Epithelial cell of proximal tubule (primary cell): Measurements from ENCODE around the gene TREM2. TPM values are rescaled to one million over a fixed set of nuclear protein-coding genes. Genes with fewer than 3 reads are reported as not detected.

Experiments
- DNase-seq: peaks from one replicate; pipeline ENCODE4 v3.0.0-alpha.2; 2011; ENCODE audit warnings: low read depth
- H3K4me3 ChIP-seq: 2 replicates; pipeline ENCODE4 v1.5.1; 2011; ENCODE audit warnings: low read depth, mild to moderate bottlenecking, low read length
- total RNA-seq: library from RNA; depleted of rRNA; stranded (reverse); fragments of >200 nt; gene quantifications from 2 replicates; pipeline ENCODE4 v1.2.3, GENCODE V29; 2015
- TF ChIP-seq, protein P1 (sequence below): conservative IDR thresholded peaks from 2 replicates; pipeline ENCODE4 v1.5.1; 2012; ENCODE audit warnings: low read depth, mild to moderate bottlenecking, low read length

TREM2 gene
- total RNA-seq, 1 donor from 2014 or later = not detected

DNA sequence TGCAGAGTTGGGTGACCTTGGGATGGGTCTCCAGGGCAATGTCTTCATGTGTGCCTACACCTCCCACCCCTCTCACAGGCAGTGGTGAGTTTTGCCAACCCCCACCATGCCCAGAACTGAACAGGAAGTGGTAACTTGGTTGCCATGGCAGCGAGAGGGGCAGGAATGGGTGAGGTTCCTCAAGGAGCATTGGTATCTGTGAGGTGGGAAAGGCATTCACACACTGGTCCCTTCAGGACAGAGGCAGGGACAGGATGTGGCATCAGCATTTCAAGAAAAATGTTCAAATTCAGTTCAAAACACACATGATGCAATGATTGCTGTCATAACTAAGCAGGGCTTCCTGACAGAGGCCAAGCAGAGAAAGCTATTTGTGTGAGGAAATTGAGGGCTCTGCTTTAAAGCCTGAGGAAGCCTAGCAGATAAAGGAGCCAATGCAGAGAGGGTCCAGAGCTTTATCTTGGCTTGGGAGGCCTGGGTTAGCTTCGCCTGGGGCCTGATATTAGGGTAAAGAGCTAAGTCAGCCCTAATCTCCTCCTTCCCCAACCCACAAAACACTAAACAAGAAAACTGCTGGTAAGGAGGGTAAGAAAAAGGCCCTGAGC lies 37.5 kb upstream of the TREM2 start:
- no peak for DNase-seq
- TF ChIP-seq, protein P1, sequence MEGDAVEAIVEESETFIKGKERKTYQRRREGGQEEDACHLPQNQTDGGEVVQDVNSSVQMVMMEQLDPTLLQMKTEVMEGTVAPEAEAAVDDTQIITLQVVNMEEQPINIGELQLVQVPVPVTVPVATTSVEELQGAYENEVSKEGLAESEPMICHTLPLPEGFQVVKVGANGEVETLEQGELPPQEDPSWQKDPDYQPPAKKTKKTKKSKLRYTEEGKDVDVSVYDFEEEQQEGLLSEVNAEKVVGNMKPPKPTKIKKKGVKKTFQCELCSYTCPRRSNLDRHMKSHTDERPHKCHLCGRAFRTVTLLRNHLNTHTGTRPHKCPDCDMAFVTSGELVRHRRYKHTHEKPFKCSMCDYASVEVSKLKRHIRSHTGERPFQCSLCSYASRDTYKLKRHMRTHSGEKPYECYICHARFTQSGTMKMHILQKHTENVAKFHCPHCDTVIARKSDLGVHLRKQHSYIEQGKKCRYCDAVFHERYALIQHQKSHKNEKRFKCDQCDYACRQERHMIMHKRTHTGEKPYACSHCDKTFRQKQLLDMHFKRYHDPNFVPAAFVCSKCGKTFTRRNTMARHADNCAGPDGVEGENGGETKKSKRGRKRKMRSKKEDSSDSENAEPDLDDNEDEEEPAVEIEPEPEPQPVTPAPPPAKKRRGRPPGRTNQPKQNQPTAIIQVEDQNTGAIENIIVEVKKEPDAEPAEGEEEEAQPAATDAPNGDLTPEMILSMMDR = no peak
- no peak overlapping the region for H3K4me3 ChIP-seq

DNA sequence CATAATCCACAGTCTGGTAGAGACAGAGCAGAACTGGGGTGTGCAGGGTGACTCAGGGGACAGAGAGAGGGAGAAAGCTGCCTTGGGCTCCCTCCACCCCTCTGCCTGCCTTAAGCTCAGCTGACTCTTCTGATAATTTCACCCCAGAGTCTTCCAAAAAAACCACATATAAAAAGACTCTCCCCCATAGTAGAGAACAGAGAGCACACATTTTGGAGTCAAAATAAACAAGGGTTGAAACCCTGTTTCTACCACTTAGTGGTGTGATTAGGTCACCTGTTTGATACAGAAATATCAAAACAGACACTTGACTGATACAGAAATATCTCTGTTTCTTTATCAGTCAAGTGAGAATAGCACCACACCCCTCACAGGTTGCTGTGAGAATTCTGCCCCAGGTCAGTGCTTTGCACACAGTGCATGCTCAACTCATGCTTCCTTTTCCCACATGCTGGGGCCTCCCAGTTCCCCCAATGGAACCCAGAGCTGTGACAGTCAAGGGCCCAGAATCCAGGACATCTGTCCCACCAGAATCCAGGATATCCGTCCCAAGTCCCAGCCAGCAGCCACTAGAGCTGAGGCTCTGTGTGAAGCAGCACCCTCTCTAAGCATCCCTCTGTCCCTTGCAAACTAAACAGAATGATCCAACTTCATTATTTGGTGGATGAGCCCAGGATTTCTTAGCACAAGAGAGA lies 36.8 kb upstream of the TREM2 start:
- DNase-seq = no peak
- TF ChIP-seq, protein P1 = no peak
- no peak overlapping the region for H3K4me3 ChIP-seq

DNA sequence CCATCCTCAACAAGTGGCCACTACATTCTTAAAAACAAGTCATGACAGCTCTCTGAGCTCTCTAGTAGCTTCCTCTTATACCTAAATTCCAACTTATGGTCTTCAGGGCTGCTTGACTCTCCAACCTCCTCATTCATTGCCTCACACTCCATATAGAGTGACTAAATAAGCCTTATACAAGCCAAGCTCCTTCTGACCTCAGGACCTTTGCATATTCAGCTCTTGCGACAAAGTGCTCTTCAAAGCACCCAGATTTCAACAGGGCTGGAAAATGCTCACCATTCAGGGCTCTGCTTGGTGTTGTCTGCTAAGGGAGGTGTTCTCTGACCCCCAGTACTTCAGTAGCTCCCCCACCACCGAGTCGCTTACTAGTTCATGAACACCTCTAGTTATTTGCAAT lies 34.3 kb upstream of the TREM2 start:
- no peak overlapping the region for H3K4me3 ChIP-seq
- TF ChIP-seq, protein P1 = no peak
- DNase-seq = no peak

DNA sequence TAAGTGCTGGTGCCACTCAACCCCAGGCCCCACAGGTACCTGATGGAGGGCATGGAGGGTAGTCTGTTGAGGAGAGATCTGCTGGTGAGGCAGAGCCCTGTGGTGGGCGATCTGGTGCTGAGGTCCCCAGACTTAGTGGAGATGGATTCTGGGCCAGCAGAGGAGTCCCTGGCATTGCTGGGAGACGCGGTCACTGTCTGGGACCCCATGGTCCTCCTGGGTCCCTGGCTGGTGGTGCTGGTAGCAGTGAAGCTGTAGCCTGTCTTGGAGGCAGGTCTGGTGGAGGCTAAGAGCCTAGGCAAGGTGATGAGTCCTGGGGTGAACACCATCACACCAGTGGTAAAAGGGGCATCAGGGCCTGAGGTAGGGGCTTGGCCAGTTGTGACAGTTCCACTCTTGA lies 31.5 kb upstream of the TREM2 start:
- H3K4me3 ChIP-seq = no peak overlapping the region
- TF ChIP-seq, protein P1 = no peak
- no peak for DNase-seq

DNA sequence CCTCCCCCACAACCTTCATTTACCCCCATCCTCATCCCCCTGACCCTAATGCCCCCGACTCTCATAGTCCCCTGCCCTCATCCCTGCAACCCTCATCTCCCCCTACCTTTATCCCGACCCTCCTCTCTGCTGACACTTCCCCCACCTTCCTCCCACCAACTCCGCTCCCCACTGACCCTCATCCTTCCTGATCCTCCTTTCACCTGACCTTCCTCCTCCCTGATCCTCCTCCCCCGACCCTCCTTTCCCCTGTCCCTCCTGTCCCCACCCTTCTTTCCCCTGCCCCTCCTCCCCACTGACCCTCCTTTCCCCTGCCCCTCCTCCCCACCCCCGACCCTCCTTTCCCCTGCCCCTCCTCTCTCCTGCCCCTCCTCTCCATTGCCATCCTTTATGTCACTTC lies 31.0 kb upstream of the TREM2 start:
- TF ChIP-seq, protein P1 = no peak
- H3K4me3 ChIP-seq = no peak overlapping the region

DNA sequence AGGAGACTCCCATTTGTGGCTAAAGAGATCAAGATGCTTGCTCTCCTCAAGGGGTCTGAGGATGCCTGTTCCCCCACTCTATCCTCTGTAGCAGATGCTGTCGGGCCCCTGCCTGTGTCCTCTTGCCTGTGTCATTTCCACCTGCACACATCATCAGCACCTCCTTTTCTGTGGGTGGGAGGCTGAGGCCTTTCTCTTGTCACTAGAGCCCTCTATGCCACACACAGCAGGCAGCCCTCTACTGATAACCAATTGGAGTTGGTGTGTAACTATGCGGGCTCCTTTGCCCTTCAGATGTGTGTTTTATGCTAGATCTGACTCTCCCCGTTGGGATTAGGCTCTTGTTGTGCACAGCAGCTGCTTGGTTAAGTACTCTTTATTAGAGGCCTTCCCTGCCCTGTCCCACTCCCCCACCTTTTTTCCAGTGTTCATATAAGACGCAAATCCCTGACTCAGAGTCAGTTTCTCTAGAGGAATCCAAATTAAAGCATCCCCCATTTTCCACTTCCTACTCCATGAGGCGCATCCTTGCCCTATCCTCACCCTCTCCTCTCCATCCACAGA lies 30.3 kb upstream of the TREM2 start:
- DNase-seq = no peak
- H3K4me3 ChIP-seq = no peak overlapping the region
- TF ChIP-seq, protein P1 = no peak

More for the DNA sequence above, 31.0 kb upstream of the TREM2 start:
- DNase-seq = no peak
